Neural progenitor cell (in vitro differentiated cells): Measurements from ENCODE around the gene C1orf21.

ENCODE experiments used
- CTCF ChIP-seq: fragments of 200-600 bp; sonication (generic); IDR thresholded peaks from 2 replicates; pipeline ENCODE4 v1.5.1; 2017; ENCODE audit warnings: antibody characterized with exemption, mild to moderate bottlenecking
- EZH2 ChIP-seq: fragments of 200-600 bp; sonication (generic); IDR thresholded peaks from 2 replicates; pipeline ENCODE4 v1.6.1; 2017; ENCODE audit warnings: antibody characterized with exemption, mild to moderate bottlenecking, moderate library complexity
- EZH2phosphoT487 ChIP-seq: fragments of 200-600 bp; sonication (generic); IDR thresholded peaks from 2 replicates; pipeline ENCODE4 v1.6.1; 2017; ENCODE audit warnings: antibody characterized with exemption

GRCh38 chr1:184634296-184634695 is 247.5 kb downstream of the C1orf21 start:
- TF ChIP-seq CTCF, result no peak
- no peak for TF ChIP-seq EZH2
- TF ChIP-seq EZH2phosphoT487, result no peak
